Measurements from ENCODE around the gene ARID1B.

- no peak for TF ChIP-seq CTCF (tag by site-specific recombination; IDR thresholded peaks at IDR 0.05)
- TF ChIP-seq, protein P1, sequence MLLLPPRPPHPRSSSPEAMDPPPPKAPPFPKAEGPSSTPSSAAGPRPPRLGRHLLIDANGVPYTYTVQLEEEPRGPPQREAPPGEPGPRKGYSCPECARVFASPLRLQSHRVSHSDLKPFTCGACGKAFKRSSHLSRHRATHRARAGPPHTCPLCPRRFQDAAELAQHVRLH (tag by site-specific recombination; IDR thresholded peaks at IDR 0.05): no peak
- TF ChIP-seq ZNF664 (tag by site-specific recombination; IDR thresholded peaks at IDR 0.05): no peak
Measured at GRCh38 chr6:157206359-157206815, 429.2 kb downstream of the ARID1B start.

Measured in HEK293 (cell line).